Endodermal cell (in vitro differentiated cells): ENCODE results near the gene ACAD8. TPM values are rescaled to one million over a fixed set of nuclear protein-coding genes. Genes with fewer than 3 reads are reported as not detected.

ENCODE experiments used
- DNase-seq: peaks from one replicate; pipeline ENCODE4 v3.0.0-alpha.2; 2017
- H3K27ac ChIP-seq: 2 replicates; pipeline ENCODE4 v1.5.1; 2013; ENCODE audit warnings: mild to moderate bottlenecking, low read depth, low read length, moderate library complexity
- H3K27me3 ChIP-seq: 2 replicates; pipeline ENCODE4 v1.6.1; 2013; ENCODE audit warnings: mild to moderate bottlenecking, low read length, moderate library complexity; ENCODE audit not compliant: insufficient read depth, control insufficient read depth, poor library complexity, severe bottlenecking
- H3K36me3 ChIP-seq: 2 replicates; pipeline ENCODE4 v1.7.0; 2013; ENCODE audit warnings: mild to moderate bottlenecking, low read length, moderate library complexity; ENCODE audit not compliant: control insufficient read depth, insufficient read depth
- H3K4me1 ChIP-seq: one replicate; pipeline ENCODE4 v1.7.0; 2013; ENCODE audit warnings: low read length; ENCODE audit not compliant: control insufficient read depth, insufficient read depth
- H3K4me3 ChIP-seq: 2 replicates; pipeline ENCODE4 v1.5.1; 2013; ENCODE audit warnings: mild to moderate bottlenecking, low read length, moderate library complexity
- H3K9ac ChIP-seq: 2 replicates; pipeline ENCODE4 v1.6.1; 2013; ENCODE audit warnings: mild to moderate bottlenecking, low read length, moderate library complexity; ENCODE audit not compliant: poor library complexity, severe bottlenecking; ENCODE audit errors: extremely low read depth
- H3K9me3 ChIP-seq: 2 replicates; pipeline ENCODE4 v1.6.1; 2013; ENCODE audit warnings: mild to moderate bottlenecking, low read length, moderate library complexity; ENCODE audit not compliant: control insufficient read depth
- H3K27ac Mint-ChIP-seq: 2 replicates; pipeline ENCODE4 v1.8.0; 2020; ENCODE audit warnings: mixed read lengths
- H3K27me3 Mint-ChIP-seq: 2 replicates; pipeline ENCODE4 v1.8.0; 2021; ENCODE audit warnings: mild to moderate bottlenecking, mixed read lengths; ENCODE audit not compliant: insufficient read depth
- H3K36me3 Mint-ChIP-seq: 2 replicates; pipeline ENCODE4 v1.8.0; 2020; ENCODE audit warnings: low read depth, mixed read lengths
- H3K4me1 Mint-ChIP-seq: 2 replicates; pipeline ENCODE4 v1.8.0; 2020; ENCODE audit warnings: mixed read lengths
- H3K4me3 Mint-ChIP-seq: 2 replicates; pipeline ENCODE4 v1.8.0; 2020; ENCODE audit warnings: mild to moderate bottlenecking, moderate library complexity, mixed read lengths
- H3K9me3 Mint-ChIP-seq: 2 replicates; pipeline ENCODE4 v1.8.0; 2020; ENCODE audit warnings: mild to moderate bottlenecking, mixed read lengths
- CTCF ChIP-seq: fragments of 200-600 bp; sonication (generic); conservative IDR thresholded peaks from 2 replicates; pipeline ENCODE4 v1.5.0; 2021; ENCODE audit warnings: antibody characterized with exemption, mild to moderate bottlenecking
- WGBS, 2 experiments: methylation state at CpG; one replicate each; pipeline versions ENCODE4 v1.1.5 to v1.1.7; 2013; ENCODE audit warnings: missing lambda C conversion rate in 2 of 2, mixed read lengths in 1 of 2; ENCODE audit not compliant: insufficient coverage in 1 of 2, insufficient read length in 1 of 2; 5-methylcytosine and 5-hydroxymethylcytosine counted together
- total RNA-seq, 2 donors: library from RNA; stranded (reverse); fragmentation: NEBNext Ultra II Directional in 1 of 2; extraction: Animal tissue kit (Norgen Biotek cat#: 25700) in 1 of 2; gene quantifications; 2 replicates in 1 of 2; 3 replicates in 1 of 2; pipeline ENCODE4 v1.2.1, GENCODE V29; 2021

ACAD8 gene
- total RNA-seq, 2 donors from 2014 or later, result 35.3 to 37.2 TPM

- TF ChIP-seq CTCF, result no peak
- 68 to 76% methylated on average over 3 to 12 of the region's 12 CpGs for WGBS, 2 experiments
- Histone ChIP-seq H3K27me3 (no peaks in the 10 kb centered on the region), H3K9me3 (no peaks in the 10 kb centered on the region), H3K9ac (no peak overlapping the region), H3K27ac (no peak overlapping the region), H3K36me3 (no peaks in the 10 kb centered on the region), H3K4me3 (no peak overlapping the region), H3K4me1 (no peaks in the 10 kb centered on the region)
- no peaks in the 10 kb centered on the region for H3K4me1 Mint-ChIP-seq
- H3K27me3 Mint-ChIP-seq, result no peaks in the 10 kb centered on the region
- no peak overlapping the region for H3K27ac Mint-ChIP-seq
- no peaks in the 10 kb centered on the region for H3K9me3 Mint-ChIP-seq
- no peaks in the 10 kb centered on the region for H3K36me3 Mint-ChIP-seq
- no peak for DNase-seq
- H3K4me3 Mint-ChIP-seq, result no peak overlapping the region
Observed at GRCh38 chr11:134289789-134290188, 36.4 kb downstream of the ACAD8 start.

- no peaks in the 10 kb centered on the region for H3K36me3 Mint-ChIP-seq
- Histone ChIP-seq H3K4me3 (no peak overlapping the region), H3K36me3 (no peaks in the 10 kb centered on the region), H3K27me3 (no peaks in the 10 kb centered on the region), H3K9ac (no peak overlapping the region), H3K4me1 (no peaks in the 10 kb centered on the region), H3K27ac (no peak overlapping the region), H3K9me3 (no peaks in the 10 kb centered on the region)
- no peaks in the 10 kb centered on the region for H3K4me1 Mint-ChIP-seq
- no peak for DNase-seq
- H3K27ac Mint-ChIP-seq, result no peak overlapping the region
- H3K27me3 Mint-ChIP-seq, result no peaks in the 10 kb centered on the region
- WGBS, 2 experiments, result 92 to 97% methylated on average over 4 to 7 of the region's 7 CpGs
- H3K9me3 Mint-ChIP-seq, result no peaks in the 10 kb centered on the region
- no peak overlapping the region for H3K4me3 Mint-ChIP-seq
- TF ChIP-seq CTCF, result no peak
Observed at GRCh38 chr11:134290646-134291045, 37.3 kb downstream of the ACAD8 start.

DNA sequence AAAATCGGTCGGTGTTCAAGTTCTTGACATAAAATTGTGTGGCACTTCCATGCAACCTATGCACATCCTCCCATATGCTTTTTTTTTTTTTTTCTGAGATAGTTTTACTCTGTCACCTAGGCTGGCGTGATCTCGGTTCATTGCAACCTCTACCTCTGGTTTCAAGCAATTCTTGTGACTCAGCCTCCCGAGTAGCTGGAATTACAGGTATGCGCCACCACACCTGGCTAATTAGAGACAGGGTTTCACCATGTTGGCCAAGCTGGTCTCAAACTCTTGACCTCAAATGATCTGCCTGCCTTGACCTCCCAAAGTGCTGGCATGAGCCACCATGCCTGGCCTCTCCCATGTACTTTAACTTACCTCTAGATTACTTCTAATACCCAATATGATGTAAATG is 37.8 kb downstream of the ACAD8 start:
- H3K27me3 ChIP-seq, result no peaks in the 10 kb centered on the region
- Mint-ChIP-seq H3K36me3 (no peaks in the 10 kb centered on the region), H3K4me3 (no peak overlapping the region), H3K4me1 (no peaks in the 10 kb centered on the region), H3K27me3 (no peaks in the 10 kb centered on the region), H3K9me3 (no peaks in the 10 kb centered on the region), H3K27ac (no peak overlapping the region)
- no peak for TF ChIP-seq CTCF
- no peaks in the 10 kb centered on the region for H3K36me3 ChIP-seq
- no peak overlapping the region for H3K4me3 ChIP-seq
- no peaks in the 10 kb centered on the region for H3K9me3 ChIP-seq
- no peaks in the 10 kb centered on the region for H3K4me1 ChIP-seq
- H3K9ac ChIP-seq, result no peak overlapping the region
- WGBS, 2 experiments, result 88 to 89% methylated on average over 6 of the region's 6 CpGs
- H3K27ac ChIP-seq, result no peak overlapping the region
- no peak for DNase-seq
